SIG-M5 treated with dmso at 0.1 percent for 504 hours (cell line): ENCODE results near the gene AIF1.
A peak's percentile ranks its signal among the peaks of the same experiment; 100 is the strongest.

Source experiments
- DNase-seq: peaks from one replicate; lab custom pipeline; 2025; ENCODE audit not compliant: unreplicated experiment; lab: John Stamatoyannopoulos, UW

Gene AIF1

DNA sequence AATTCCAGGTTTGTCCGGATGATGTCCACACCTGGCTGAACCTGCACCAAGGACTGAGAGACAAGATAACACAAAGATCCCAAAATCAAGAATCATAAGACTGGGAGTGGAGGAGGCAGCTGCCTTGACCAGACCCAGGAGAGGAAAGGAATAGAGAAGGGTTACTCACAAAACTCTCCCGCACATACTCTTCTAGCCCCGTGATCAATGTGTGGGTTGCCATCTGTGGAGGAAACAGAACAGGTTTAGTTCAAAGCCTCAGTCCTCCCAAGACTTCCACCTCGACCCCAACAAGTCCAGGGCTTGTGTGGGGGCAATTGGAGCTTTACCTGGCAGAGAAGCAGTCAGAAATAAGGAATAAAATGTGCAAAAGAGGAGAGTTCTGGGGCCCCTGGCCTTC, 26.3 kb downstream of the AIF1 start:
- no peak for DNase-seq

DNA sequence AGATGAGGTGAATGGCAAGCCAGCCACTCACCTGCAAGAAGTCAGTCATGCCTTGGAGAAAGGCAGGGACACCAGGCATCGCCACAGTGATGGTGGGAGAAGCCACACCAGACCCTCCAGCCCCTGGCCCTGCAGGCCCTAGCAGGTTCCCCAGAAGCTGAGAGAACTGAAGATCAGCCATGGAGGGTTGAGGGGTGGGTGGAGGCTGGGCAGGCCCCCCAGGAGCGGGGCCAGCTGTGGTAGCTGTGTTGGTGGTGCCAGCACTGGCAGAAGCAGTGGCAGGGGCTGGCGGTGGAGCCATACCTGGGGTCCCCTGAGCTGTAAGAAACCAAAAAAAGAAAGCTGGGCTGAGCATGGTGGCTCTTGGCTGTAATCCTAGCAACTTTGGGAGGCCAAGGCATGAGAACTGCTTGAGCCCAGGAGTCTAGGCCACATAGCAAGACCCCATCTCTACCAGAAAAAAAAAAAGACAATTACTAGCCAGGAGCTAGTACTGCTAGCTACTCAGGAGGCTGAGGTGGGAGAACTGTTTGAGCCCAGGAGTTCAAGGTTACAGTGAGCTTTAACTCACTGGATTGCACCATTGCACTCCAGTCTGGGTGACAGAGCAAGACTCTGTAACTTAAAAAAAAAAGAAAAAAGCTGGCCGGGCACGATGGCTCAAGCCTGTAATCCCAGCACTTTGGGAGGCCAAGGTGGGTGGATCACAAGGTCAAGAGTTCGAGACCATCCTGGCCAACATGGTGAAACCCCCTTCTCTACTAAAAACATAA, 27.9 kb downstream of the AIF1 start:
- DNase-seq: no peak

DNA sequence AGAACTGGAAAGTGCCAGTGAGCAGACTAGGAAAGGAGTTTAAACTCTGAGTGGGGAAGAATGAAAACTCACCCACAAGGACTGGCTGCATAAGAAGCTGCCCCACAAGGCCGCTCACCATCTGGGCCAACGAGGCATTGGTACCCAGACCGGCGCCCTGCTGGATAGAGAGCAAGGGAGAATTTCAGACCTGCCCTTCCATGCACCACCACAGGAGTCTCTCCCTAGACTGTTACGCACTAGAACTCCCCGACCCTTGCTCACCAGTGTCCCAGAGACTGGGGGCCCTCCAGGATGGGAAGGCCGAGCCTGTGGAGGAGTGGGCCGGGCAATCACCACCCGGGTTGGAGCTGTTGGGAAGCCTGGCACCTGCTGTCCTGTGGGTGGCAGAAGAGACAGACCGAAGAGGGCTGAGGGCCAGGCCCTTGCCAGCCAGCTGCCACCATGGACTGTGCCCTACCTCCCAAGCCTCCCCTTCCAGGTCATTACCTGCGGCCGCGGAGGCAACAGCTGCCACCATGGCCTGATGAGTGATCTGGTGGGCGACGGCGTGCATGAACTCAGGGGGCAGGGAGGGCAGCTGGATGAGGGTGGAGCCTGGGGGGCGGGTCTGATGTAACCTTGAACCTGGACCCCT, 28.9 kb downstream of the AIF1 start:
- no peak for DNase-seq

DNA sequence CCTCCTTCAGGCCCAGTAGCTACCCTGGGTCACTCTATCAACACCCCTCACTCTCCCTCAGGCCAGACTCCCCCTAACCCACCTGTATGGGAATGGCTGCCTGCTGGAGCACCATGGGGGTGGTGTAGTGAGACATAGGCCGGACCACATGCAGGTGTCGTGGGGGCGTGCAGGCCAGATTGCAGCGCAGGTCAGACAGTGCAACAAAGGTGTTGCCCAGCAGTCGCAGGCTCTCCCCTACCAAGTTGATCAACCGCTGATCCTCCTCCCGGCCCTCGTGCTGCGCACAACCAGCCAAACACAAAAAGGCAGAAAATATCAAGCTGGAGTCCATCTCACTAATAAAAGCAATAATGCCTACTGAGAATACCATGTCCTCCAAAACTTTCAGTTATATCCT, 30.3 kb downstream of the AIF1 start:
- DNase-seq: no peak

DNA sequence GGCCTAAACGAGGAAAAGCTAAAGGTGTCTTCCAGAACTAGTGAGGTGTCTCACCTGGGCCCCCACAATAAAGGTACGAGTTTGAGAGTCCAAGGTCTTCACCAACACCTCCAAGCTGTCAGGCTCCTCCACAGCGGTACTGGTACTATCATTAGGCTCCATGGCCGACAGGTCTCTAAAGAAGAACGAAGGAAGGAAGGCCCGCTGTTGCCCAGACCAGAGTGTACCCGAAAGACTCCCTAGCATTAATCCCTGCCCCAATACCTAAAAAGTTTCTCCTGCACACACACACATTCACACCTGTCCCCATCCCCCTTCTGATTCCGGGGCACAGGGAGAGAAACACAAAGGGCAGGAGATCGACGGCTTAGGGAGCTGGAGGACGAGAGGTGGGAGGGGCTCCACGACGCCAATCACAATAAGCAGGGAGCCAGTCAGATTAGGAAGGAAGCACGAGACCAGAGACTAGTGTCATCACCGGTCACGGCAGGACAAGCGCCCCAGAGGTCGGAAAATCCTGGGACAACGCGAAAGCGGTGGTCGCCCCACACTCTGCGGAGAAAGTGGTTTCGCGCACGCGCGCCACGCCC, 36.7 kb downstream of the AIF1 start:
- peak; percentile 74 for DNase-seq

DNA sequence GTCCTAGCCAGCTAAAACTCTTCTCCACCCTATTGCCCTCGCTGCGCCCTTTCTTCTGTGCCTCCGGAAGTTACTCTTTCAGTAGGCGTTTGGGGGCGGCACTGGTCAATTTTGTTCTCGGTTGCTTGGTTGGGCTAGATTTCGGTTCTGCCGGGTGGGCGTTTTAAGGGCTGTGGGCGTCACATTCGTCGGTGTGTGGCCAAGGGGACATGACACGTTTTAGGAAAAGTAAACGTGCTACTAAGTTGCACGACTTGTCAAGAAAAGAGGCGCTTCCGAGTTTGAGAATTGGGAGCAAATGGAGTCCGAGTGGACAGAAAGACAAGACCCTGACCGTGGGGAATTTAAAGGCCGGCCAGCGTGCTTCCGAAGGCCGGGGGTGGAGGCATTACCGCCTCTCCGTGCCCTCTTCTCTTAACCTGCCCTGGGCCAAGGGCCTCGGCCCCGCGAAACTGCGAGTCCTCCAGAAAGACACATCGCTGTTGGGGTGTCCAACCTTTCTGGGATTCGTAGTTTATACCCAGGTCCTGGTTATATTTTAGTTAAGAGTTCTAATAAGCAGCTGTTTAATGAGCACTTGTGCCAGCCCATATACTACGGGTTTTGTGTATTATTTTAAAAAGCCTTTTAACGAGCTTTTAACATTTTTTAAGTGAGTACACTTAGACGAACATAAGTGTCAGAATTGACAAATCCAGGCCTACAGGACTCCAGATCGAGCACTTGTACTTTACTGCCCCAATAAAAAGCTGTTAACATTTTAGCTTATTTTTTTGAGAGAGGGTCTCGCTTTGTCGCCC, 38.1 kb downstream of the AIF1 start:
- DNase-seq: peak; percentile 94

DNA sequence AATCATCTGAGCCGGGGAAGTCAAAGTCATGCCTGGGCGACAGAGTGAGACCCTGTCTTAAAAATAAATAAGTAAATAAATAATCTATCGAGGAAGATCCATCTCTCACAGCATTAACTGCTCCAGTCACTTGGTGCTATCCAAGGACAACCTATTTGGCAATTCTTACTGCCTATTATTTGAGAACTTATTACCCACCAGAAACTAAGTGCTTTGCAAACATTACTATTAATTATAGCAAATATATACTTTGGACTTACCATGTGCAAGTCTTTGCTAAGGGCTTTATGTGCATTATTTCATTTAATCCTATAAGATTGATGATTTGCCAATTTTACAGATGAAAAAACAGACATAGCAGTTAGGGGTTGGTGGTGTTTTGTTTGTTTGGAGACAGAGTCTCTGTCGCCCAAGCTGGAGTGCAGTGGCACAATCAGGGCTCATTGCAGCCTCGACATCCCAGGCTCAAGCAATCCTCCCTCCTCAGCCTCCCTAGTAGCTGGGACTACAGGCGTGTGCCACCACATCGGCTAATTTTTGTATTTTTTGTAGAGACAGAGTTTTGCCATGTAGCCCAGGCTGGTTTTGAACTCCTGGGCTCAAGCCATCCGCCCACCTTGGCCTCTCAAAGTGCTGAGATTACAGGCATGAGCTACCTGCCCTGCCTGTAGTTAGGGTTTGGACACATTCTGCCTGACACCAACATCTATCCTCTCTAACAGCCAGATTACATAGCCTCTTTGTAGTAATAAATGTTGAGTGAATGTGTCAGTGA, 39.7 kb downstream of the AIF1 start:
- DNase-seq: no peak

DNA sequence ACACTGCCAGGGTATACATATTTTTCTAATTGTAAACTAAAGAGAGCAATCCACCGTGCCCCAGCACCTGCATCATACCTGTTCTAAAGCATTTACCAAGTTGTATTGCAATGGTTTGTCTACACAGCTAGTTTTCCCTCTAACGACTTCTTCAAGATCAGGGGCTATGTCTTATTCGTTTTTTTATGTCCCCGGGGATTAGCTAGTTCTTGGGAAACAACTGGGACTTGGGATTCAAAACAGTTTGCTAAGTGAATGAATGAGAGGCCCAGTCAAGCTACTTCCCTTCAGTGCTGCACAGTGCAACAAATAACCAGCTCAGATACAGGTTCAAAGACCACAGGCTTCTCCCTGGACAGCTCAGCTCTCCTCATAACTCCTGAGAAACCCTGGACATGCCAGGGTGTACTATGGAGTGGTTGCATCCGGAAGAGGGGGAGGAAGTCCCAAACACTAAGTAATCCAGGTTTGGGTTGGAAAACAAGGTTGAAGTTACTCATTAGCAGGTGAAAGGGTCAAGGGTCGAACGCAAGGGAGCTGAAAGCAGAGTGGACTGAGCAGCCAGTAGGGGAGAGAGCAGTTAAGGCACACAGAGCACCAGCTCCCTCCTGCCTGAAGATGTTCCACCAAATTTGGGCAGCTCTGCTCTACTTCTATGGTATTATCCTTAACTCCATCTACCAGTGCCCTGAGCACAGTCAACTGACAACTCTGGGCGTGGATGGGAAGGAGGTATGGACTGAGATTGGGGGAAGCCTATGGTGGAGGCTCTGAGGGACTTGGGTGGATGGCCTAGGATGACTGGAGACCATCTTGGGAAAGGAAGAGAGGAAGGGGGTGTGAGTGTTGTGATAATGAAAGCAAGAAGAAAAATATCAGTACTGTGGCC, 40.6 kb downstream of the AIF1 start, which contains the start of gene APOM:
TSS of gene APOM (plus strand) at position 546 of the 889 bp plus-strand sequence. CDS start at position 619, 73 bp downstream.
- no peak for DNase-seq

DNA sequence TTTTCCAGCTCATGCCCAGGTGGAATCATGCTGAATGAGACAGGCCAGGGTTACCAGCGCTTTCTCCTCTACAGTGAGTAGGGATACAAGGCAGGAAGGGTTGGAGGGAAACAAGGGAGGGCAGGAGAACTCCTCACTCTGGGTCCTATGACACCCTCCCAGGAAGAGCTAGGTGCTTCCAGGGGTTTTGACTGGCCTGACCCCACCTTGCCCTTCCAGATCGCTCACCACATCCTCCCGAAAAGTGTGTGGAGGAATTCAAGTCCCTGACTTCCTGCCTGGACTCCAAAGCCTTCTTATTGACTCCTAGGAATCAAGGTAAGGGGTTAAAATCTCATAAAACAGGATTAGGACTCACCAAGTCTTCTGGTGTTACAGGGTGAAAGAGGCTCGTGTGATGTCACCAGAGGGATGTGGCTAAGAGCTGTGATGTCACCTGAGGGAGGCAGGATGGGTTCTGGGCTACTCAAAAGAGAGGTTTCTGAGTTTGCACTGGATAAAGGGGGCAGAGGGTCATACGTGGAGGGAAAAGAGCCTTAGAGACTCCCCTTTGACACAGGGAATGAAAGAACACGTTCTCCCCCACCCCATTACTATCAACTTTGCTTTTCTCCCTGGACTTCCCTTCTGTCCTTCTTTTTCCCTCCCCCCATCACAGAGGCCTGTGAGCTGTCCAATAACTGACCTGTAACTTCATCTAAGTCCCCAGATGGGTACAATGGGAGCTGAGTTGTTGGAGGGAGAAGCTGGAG, 42.5 kb downstream of the AIF1 start:
- DNase-seq: no peak

DNA sequence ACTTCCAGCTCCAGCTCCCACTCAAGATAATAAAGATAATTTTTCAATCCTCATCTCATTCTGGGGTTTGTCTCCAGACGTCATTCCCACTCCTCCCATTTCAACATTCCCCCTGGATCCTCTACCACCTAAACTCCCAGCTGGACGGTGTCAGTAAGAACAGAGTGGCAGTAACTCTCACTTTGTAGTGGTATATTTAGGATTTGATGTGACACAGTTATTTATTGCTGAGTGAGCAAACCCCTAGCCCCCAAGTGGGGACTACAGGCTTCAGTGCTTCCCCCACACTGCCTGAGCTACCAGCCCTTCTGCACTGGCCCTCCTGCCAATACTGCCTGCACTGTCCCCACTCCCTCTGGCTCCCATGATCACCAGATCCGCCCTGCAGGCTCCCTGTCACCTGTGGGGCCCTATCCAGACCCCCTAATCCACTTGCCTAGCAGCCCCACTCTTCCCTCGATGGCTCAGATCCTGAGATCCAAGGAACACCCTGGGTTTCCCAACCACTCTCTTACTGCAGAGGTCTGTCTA, 43.2 kb downstream of the AIF1 start:
- no peak for DNase-seq

DNA sequence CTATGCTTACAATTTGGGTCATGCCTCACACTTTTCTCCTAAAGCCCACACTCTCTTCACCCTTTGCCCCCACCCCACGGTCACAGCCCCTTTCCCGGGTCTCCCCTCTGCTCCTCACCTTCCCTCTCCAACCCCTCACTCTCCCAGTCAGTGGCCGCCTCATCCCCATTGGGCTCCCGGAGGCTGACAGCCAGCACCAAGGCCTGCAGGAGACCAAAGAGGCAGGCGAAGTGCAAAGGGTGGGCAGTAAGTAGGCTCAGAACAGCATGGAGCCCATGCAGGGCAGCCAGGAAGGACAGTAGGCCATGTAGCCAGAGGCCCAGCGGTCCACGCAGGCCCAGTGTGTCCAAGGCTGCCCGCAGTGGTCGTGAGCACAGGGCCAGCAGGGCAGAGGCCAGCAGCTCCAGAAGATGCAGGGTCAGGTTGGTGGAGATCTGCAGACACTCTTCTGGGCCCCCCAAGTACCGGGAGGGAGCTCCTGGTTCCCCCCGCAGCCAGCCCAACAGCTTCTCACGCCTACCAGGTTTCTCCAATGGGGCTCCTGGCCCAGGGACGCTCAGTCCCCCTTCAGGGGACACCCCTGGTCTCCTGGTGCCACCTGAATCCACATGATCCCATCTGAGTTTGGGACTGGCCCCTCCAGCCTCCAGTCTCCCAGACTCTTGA, 44.1 kb downstream of the AIF1 start:
- no peak for DNase-seq

DNA sequence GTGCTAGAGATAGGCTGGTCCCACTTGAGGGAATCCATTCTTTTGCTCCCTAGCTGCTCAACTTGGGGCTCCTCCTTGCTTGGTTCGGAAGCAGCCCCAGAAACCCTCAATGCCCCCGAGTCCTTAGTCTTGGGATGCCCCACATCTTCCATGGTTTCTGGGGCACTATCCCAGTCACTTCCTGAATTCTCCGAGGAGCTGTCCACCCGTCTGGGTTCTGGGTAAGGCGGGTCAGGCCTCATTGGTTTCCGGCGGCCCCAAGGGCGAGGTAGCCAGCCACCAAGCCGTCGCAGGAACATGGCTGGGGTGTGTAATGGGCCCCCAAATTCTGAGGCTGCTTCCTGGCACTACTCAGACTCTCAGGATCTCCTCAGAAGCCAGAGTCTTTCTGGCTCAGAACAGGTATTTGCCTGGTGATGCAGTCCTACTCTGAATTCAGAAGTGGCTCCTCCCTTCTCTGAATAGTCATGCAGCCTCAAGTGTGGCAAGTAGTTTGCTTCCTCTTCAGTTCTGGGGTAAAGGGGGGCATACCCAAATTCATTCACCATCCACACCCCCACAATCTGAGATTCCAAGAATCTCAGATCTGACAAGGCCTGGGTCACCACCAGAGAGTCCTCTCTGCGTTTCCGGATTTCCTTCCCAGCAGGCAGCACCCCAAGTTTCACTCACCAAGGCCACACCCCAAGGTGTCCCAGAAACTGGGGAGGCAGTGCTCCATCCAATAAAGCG, 44.8 kb downstream of the AIF1 start:
- peak; percentile 42 for DNase-seq

DNA sequence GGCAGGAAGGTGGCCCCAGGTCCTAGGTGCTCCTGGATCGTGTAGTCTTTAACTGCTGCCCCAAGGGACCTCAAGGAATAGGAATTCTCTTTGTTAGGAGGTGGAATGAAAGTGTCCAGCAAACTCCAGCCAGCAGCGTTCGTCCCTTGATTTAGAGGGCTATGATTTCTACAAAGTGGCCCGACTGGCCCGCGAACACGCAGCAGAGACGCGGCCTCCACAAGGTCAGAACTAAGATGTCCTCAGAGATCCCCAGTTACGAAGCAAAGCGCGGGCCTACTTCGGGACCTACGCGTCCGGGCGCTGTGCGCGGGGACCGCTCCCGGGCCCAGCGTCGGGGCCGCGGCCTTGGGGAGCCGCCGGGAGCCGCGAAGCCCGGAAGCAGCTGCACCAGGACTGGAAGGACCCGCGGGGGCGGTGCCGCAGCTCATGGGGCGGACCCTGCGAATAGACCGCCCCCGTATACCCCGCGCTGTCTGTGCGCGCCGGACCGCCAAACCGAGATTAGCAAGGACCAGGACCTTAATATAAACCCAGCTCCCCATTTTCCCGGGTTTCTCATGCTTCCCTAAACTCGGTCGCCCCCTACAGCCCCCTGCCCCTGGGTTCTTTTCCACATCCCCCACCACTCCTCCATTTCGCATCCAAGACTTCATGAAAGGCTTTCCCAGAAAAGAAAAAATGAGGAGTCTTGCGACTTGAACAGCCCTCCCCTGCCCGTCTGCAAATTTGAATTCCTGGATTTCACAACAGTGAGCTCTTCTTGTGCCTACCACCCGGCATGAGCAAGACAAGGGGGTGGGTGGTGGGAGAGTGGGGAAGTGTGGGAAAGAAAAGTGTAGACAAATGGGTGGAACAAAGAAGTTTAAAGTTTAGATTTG, 45.6 kb downstream of the AIF1 start, which contains the start of gene C6orf47:
TSS of gene C6orf47 (minus strand) at position 398 of the 881 bp plus-strand sequence. CDS start 831 bp downstream, outside the sequence.
- peak; percentile 80 for DNase-seq

DNA sequence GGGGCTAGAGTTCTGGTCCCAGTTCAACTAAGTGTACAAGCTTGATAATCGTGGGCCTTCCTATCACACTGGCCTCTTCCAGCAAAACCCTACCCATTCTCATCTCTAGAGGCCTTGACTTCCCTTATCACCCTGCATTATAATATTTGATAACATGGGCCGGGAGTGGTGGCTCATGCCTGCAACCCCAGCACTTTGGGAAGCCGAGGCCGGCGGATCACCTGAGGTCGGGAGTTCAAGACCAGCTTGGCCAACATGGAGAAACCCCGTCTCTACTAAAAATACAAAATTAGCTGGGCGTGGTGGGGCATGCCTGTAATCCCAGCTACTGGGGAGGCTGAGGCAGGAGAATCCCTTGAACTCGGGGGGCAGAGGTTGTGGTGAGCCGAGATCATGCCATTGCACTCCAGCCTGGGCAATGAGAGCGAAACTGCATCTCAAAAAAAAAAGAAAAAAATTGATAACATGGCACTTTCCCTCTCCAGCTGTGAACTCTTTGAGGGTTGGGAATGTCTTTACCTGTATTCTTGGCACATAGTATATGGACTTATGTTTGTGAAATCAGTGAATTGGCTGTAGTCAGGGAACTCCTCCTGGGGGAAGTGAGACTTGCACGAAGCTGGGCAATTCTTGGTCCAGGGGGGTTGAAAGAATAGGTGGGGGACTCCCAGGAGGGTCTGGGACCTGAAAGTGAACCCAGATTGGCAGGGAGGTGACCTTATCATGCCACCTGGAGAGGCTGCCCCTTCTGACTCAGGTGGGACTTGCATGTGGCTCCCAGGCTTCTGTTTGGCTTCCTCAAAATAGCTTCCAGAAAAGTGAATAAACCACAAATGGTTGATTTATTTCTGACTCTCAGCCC, 46.5 kb downstream of the AIF1 start:
- DNase-seq: no peak

DNA sequence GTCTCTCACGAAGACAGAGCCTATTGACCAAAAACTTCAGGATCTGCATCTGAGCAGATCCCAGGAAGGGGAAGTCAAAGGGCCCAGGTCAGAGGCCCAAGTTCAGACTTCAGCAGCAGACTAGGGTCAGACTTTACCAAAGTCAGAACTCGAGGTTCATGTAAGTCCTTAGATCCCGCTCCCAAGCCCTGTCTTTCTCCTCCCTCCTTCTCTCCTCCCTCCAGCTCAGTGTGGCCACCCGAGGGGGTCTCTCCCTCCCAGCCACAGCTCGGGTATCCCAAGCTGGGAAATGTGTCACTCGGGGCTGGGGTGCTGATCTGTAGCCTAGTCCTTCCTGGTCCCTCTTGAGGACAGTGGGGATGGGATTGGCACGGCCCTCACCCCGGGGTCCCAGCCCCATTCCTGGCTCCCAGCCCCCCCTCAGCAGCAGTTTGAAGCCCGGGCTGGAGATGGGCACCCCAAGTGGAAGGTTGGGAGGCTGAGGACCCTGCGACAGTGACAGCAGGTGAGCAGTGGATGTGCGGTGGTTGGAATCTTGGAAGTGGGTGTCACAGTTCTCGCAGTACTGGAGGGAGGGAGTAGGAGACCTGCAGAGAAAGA, 47.2 kb downstream of the AIF1 start:
- DNase-seq: no peak
